KMS-11 (cell line): ENCODE measurements around the gene C1orf21.

Source experiments
- H2AFZ ChIP-seq: fragments of 200-600 bp; sonication (generic); 2 replicates; pipeline ENCODE4 v1.6.1; 2016; ENCODE audit warnings: antibody characterized with exemption, mixed run types, low read depth
- H3K27ac ChIP-seq: fragments of 200-600 bp; sonication (generic); 2 replicates; pipeline ENCODE4 v1.6.1; 2016; ENCODE audit warnings: mild to moderate bottlenecking, mixed run types
- H3K27me3 ChIP-seq: fragments of 200-600 bp; sonication (generic); 2 replicates; pipeline ENCODE4 v1.6.1; 2017; ENCODE audit warnings: mild to moderate bottlenecking, low read depth, mixed run types, moderate library complexity; ENCODE audit not compliant: insufficient read depth
- H3K36me3 ChIP-seq: fragments of 200-600 bp; sonication (generic); 2 replicates; pipeline ENCODE4 v1.6.1; 2017; ENCODE audit warnings: mild to moderate bottlenecking, mixed run types; ENCODE audit not compliant: insufficient read depth
- H3K4me1 ChIP-seq: fragments of 200-600 bp; sonication (generic); 2 replicates; pipeline ENCODE4 v1.6.1; 2016; ENCODE audit warnings: mild to moderate bottlenecking, low read depth, mixed run types; ENCODE audit not compliant: poor library complexity, severe bottlenecking
- H3K4me2 ChIP-seq: fragments of 200-600 bp; sonication (generic); 2 replicates; pipeline ENCODE4 v1.7.0; 2016; ENCODE audit warnings: mild to moderate bottlenecking, mixed run types
- H3K4me3 ChIP-seq: fragments of 200-600 bp; sonication (generic); IDR thresholded peaks from 2 replicates; pipeline ENCODE4 v1.6.1; 2017; ENCODE audit warnings: low read depth, low read length, mixed read lengths; ENCODE audit not compliant: insufficient read depth
- H3K79me2 ChIP-seq: fragments of 200-600 bp; sonication (generic); 2 replicates; pipeline ENCODE4 v1.6.1; 2016; ENCODE audit warnings: low read depth, mixed run types; ENCODE audit not compliant: insufficient read depth
- H3K9ac ChIP-seq: fragments of 200-600 bp; sonication (generic); 2 replicates; pipeline ENCODE4 v1.6.1; 2016; ENCODE audit warnings: mild to moderate bottlenecking, mixed run types
- H4K20me1 ChIP-seq: fragments of 200-600 bp; sonication (generic); 2 replicates; pipeline ENCODE4 v1.6.1; 2016; ENCODE audit warnings: mild to moderate bottlenecking, mixed run types; ENCODE audit not compliant: insufficient read depth
- TF ChIP-seq, protein P1 (sequence below): fragments of 200-600 bp; sonication (generic); conservative IDR thresholded peaks from 2 replicates; pipeline ENCODE4 v1.6.1; 2017; ENCODE audit warnings: low read depth, mild to moderate bottlenecking, antibody characterized with exemption, low read length, moderate library complexity, mixed read lengths

The C1orf21 gene

DNA sequence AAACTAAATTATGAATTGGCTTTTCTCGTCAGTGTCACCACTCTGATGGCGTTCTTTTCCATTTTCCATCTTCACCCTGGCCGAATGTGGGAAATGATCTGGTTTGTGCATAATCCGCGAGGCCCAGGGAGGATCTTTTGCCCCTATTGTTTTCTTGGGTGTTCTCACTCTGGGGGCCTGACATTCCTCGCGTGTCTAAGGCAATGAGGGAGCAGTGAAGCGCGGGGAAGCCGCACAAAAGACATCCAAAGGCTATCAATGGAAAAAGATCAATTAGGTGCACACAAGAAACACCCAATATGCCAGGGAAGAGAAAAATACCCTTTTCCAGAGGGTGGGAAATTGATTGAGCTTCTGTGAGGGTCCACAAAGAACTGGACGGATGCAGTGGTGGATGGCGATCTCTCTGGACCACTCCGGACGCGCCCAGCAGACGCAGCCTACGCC is 941 bp upstream of the C1orf21 start:
- Histone ChIP-seq H3K27me3 (no peaks in the 10 kb centered on the region), H3K4me2 (peak overlapping the region; percentile 82), H3K9ac (peak overlapping the region; percentile 70), H3K79me2 (peaks cover 33% of the 10 kb centered on the region), H4K20me1 (no peaks in the 10 kb centered on the region), H3K4me1 (peaks cover 27% of the 10 kb centered on the region), H3K36me3 (no peaks in the 10 kb centered on the region), H3K4me3 (no peak overlapping the region), H2AFZ (peak overlapping the region; percentile 91), H3K27ac (0 out of 2 replicates have a peak overlapping the region, but pooled peaks have one; percentile 11)
- TF ChIP-seq, protein P1, sequence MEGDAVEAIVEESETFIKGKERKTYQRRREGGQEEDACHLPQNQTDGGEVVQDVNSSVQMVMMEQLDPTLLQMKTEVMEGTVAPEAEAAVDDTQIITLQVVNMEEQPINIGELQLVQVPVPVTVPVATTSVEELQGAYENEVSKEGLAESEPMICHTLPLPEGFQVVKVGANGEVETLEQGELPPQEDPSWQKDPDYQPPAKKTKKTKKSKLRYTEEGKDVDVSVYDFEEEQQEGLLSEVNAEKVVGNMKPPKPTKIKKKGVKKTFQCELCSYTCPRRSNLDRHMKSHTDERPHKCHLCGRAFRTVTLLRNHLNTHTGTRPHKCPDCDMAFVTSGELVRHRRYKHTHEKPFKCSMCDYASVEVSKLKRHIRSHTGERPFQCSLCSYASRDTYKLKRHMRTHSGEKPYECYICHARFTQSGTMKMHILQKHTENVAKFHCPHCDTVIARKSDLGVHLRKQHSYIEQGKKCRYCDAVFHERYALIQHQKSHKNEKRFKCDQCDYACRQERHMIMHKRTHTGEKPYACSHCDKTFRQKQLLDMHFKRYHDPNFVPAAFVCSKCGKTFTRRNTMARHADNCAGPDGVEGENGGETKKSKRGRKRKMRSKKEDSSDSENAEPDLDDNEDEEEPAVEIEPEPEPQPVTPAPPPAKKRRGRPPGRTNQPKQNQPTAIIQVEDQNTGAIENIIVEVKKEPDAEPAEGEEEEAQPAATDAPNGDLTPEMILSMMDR = no peak

DNA sequence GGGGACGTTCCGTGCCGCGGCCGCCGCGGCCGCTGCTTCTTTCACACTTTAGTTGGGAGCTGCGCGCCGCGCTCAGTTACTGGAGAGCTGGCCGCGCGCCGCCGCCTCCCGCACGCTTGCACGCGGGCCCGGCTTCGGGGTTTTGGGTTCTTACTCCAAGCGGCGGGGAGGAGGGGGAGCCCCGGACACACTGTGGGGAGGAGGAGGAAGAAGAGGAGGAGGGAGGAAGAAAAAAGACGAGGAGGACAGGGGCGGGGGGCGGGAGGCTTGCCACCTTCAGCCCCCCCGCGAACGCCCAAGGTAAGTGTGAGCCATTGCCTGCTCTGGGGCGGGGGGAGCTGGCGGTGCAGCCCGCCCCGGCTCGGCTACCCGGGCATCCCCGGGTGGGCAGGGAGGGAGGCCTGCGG is 243 bp downstream of the C1orf21 start:
- Histone ChIP-seq H3K9ac (peak overlapping the region; percentile 70), H3K27ac (peak overlapping the region; percentile 39), H2AFZ (peak overlapping the region; percentile 91), H3K36me3 (no peaks in the 10 kb centered on the region), H4K20me1 (no peaks in the 10 kb centered on the region), H3K27me3 (no peaks in the 10 kb centered on the region), H3K4me3 (peak overlapping the region; percentile 68), H3K79me2 (peaks cover 45% of the 10 kb centered on the region), H3K4me2 (peak overlapping the region; percentile 72; the same call in 1 of the 2 replicates), H3K4me1 (peaks cover 31% of the 10 kb centered on the region)
- TF ChIP-seq, protein P1 = no peak

DNA sequence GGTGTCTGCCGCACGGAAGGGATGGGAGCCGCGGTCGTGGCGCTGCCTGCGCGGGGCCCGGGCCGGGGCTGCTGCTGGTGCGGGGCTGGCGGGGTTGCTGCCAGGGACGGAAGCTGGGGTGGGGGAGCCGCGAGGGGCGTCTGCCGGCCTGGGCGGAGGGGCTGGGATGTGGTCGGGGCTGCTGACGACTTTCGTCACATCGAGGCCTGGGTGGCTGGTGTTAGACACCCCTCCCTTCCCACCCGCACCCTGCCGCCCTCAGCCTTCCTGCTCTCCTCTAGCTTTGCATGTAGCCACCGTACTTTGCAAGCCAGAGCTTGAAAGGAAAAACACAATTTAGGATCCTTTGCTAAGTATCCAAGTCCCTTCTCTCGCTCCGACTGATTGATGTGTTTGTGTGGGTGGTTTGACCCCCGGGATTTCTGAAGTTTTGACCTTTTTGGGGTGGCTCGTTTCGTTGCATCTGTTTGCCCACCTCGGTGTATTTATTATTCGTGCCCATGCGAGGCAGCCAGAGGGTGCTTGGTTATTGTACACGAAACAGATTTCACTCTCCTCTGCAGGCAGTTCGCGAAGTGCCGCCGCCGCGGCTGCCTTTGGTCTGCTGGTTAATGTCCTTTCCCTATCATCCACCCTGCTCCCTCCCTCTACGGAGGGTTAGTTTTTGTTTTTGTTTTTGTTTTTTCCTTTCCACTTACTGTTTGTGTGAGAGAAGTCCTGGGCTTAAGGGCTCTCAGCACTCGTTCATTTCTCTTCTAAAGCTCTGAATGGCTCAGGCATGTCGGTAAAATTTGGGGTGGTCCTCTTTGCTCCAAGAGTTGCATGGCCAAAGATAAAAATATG is 868 bp downstream of the C1orf21 start:
- Histone ChIP-seq H3K4me2 (peak overlapping the region; percentile 72), H3K27ac (peak overlapping the region; percentile 39), H3K27me3 (no peaks in the 10 kb centered on the region), H3K36me3 (no peaks in the 10 kb centered on the region), H3K9ac (peak overlapping the region; percentile 70), H3K4me3 (peak overlapping the region; percentile 96), H2AFZ (peak overlapping the region; percentile 91), H3K4me1 (peaks cover 31% of the 10 kb centered on the region), H3K79me2 (peaks cover 49% of the 10 kb centered on the region), H4K20me1 (no peaks in the 10 kb centered on the region)
- TF ChIP-seq, protein P1 = no peak

DNA sequence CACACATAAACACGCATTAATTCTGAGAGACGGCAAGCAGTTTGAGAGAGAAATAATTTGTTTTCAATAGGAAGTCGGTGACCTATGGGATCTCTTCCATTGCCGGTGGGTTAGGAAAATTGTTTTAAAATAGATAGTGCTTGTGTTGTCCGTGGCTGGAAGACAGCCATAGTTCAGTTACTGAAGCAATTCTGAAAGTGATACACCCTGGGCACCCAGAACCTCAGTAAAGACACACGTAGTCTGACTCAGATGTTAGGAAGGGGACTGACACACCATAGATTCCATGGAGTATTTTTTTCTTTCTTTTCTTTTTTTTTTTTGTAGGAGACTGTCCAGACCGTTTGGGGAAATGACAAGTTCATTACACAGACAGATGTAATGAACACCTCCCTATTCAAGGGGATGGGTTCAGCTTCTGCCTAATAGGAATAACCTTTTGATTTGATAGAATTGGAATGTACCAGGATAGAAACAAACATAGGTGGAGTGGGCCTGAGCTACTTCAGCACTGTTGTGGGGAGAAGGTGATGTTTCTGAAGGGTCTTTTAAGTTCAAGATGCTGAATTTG is 1.6 kb downstream of the C1orf21 start:
- Histone ChIP-seq H3K4me3 (peak overlapping the region; percentile 96), H3K79me2 (peaks cover 56% of the 10 kb centered on the region), H2AFZ (peak overlapping the region; percentile 91), H4K20me1 (no peaks in the 10 kb centered on the region), H3K4me2 (peak overlapping the region; percentile 72), H3K4me1 (peaks cover 31% of the 10 kb centered on the region), H3K27ac (peak overlapping the region; percentile 39), H3K36me3 (no peaks in the 10 kb centered on the region), H3K9ac (peak overlapping the region; percentile 70; the same call in 1 of the 2 replicates), H3K27me3 (no peaks in the 10 kb centered on the region)
- TF ChIP-seq, protein P1 = no peak
